ENCODE results near the gene RRAD.
A peak's percentile ranks its signal among the peaks of the same experiment; 100 is the strongest.
"Not testable (repeated sequence)": the region's sequence is repeated elsewhere in the genome, so short reads cannot be mapped to it uniquely, and the experiment has no call there.

RRAD gene, protein sequence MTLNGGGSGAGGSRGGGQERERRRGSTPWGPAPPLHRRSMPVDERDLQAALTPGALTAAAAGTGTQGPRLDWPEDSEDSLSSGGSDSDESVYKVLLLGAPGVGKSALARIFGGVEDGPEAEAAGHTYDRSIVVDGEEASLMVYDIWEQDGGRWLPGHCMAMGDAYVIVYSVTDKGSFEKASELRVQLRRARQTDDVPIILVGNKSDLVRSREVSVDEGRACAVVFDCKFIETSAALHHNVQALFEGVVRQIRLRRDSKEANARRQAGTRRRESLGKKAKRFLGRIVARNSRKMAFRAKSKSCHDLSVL

DNA sequence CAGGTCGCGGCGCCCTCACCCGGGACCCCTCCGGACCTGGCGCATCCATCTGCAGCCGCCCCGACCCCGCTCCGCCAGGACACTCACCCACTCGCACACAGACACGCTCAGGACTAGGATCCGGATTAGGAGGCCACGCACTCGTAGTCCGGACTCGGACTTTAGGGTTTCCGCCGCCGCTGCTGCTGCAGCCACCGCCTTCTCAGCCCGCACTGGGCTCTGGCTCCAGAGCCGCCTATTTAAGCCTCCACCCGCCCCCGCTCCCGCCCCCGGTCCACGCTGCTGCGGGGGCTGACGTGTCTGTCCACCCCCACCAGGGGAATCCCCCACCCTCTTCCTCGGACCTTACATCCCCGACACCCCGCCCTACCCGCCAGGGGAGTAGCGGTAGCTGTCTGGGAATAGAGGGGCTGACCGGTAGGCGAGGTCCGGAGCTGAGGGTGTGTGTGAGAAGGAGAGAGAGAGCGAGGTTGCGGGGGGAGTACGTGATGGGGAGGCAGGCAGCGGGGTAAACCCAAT is at the start of gene RRAD:
TSS of gene RRAD (minus strand) at position 214 of the 519 bp plus-strand sequence. CDS start 356 bp downstream, outside the sequence.
- no peak for DNase-seq (ENCODE audit: low spot score)

DNA sequence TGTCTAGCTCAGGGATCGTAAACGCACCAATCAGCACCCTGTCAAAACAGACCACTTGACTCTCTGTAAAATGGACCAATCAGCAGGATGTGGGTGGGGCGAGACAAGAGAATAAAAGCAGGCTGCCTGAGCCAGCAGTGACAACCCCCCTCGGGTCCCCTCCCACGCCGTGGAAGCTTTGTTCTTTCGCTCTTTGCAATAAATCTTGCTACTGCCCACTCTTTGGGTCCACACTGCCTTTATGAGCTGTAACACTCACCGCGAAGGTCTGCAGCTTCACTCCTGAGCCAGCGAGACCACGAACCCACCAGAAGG is 49.6 kb upstream of the RRAD start:
- not testable (repeated sequence) for DNase-seq (ENCODE audit: low spot score)

DNA sequence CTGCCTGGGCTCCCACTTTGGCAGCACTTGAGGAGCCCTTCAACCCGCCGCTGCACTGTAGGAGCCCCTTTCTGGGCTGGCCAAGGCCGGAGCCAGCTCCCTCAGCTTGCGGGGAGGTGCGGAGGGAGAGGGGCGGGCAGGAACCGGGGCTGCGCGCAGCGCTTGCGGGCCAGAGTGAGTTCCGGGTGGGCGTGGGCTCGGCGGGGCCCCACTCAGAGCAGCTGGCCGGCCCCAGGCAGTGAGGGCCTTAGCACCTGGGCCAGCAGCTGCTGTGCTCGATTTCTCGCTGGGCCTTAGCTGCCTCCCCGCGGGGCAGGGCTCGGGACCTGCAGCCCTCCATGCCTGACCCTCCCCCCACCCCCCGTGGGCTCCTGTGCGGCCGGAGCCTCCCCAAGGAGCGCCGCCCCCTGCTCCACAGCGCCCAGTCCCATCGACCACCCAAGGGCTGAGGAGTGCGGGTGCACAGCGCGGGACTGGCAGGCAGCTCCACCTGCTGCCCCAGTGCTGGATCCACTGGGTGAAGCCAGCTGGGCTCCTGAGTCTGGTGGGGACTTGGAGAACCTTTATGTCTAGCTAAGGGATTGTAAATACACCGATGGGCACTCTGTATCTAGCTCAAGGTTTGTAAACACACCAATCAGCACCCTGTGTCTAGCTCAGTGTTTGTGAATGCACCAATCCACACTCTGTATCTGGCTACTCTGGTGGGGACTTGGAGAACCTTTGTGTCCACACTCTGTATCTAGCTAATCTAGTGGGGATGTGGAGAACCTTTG is 49.0 kb upstream of the RRAD start:
- DNase-seq (ENCODE audit: low spot score): not testable (repeated sequence)

DNA sequence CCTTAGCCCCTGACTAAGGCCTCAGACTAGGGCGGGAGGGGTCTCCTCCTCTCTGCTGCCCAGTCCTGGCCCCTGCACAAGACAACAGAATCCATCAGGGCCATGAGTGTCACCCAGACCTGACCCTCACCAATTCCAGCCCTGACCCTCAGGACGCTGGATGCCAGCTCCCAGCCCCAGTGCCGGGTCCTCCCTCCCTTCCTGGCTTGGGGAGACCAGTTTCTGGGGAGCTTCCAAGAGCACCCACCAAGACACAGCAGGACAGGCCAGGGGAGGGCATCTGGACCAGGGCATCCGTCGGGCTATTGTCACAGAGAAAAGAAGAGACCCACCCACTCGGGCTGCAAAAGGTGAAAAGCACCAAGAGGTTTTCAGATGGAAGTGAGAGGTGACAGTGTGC is 48.4 kb upstream of the RRAD start:
- no peak for DNase-seq (ENCODE audit: low spot score)

DNA sequence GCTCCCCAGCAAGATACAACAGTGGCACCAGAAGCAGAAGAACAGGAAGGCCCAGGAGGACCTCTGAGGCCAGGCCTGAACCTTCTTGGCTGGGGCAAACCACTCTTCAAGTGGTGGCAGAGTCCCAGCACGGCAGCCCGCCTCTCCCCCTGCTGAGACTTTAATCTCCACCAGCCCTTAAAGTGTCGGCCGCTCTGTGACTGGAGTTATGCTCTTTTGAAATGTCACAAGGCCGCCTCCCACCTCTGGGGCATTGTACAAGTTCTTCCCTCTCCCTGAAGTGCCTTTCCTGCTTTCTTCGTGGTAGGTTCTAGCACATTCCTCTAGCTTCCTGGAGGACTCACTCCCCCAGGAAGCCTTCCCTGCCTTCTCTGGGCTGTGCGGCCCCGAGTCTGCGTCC is 47.6 kb upstream of the RRAD start:
- no peak for DNase-seq (ENCODE audit: low spot score)

DNA sequence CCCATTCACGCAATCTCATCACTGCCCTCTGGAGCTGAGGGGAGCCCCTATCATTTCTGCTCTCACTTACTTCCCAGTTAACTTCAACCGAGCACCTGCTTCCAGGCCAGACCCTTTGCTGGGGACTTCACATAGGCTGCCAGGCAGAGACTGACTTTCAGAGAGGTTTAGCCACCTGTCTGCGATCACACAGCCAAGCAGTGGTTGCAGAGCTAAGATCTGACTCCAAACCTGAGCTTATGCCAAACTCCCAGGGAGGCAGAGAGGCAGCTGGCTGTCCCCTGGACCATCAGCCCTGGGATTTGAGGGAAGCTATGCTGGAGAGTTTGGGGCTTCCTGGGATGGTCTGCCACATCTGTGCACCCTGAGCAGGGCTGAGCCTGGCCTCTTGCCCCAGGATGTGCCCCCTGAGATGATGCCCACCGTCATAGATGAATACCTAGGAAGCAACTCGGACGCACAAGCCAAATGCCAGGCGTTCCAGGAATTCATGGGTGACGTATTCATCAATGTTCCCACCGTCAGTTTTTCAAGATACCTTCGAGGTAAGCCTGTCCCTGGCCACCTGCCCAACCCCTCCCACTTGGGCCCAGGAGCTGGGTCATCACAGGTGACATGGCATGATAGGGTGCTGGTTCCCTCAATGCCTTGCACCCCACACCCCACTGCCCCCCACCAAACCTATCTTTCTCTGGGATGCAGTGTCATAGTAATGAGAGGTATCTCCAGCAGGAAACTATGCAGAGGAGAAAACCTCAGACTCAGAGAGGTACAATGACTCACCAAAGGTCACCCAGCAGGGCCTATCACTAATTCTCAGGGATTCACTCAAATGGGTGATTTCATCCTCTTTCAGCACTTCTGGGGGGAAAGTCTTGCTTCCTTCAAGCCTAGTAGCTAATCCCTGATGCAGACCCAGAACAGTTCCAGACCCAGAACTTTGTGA is 45.7 kb upstream of the RRAD start:
- no peak for DNase-seq (ENCODE audit: low spot score)

DNA sequence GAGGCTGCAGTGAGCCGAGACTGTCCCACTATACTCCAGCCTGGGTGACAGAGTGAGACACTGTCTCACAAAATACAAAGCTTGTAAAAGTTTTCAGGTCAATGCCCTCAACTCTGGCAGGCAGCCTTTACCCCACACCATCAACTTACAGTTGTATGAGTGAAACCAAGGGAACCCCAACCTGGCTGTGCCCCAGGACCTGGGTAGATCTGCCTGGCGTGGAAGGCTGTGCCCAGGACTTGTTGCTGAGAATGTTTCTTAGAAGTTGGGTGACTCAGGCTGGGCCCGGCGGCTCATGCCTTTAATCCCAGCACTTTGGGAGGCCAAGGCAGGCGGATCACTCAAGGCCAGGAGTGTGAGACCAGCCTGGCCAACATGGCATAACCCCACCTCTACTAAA is 43.5 kb upstream of the RRAD start:
- DNase-seq (ENCODE audit: low spot score): no peak

DNA sequence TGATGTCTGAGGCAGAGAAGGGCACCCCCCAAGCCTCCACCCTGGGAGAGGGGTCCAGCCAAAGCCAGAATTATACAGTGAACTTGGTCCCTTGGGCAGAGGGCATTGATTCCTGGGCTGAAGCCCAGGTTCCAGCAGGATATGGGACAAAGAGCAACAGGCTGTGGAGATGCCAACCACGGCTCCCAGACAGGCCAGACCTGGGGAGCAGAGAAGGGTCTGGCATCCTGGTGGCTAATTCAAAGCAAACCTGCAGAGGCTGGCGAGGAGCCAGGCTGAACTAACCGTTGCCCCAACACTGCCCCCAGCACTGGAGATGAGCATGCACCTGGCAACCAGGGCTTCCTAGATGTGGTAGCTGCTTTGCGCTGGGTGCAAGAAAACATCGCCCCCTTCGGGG is 38.7 kb upstream of the RRAD start:
- DNase-seq (ENCODE audit: low spot score): no peak

DNA sequence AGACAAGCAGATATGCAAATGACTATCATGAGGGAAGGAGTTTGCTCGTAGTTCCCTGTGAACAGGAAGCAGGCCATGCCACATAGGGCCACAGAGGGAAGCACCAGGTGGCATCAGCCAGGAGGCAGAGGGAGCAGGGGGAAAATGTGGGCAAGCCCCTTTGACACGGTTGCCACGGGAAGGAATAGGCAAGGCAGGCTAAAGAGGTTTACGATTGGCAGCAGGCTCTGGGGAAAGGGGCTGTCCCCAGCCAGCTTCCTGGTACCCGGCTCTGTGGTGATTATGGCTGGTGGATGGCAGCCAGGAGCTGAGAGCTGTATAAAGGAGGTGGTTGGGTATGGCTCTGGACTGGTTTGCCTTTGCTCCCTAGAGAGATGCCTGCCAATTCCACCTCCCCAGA is 36.6 kb upstream of the RRAD start:
- no peak for DNase-seq (ENCODE audit: low spot score)

DNA sequence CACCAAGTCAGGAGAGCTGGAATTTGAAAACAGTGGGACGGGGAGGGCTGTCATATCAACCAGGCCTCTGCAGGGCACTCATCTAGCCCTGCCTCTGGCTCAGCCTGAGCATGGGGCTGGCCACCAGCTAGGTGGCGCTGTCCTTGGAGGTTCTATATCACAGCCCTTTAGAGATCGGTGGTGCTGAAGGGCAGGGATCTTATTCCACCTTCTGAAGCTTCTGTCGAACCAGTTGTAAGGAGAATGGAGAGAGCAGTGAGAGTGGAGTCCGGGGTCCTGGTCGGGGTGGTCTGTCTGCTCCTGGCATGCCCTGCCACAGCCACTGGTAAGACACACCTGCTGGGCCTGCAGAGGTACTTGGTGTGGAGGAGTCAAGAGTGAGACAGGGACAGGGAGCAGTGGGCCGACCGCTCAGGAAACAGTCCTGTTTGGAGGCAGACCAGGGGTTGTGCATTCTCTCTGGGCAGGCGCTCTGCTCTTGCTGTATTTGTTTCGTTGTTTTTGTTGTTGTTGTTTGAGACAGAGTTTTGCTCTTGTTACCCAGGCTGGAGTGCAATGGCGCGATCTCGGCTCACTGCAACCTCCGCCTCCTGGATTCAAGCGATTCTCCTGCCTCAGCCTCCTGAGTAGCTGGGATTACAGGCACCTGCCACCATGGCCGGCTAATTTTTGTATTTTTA is 35.9 kb upstream of the RRAD start, which contains the start of gene CES3:
TSS of gene CES3 (plus strand) at position 202 of the 680 bp plus-strand sequence. CDS start at position 244, 42 bp downstream.
- DNase-seq (ENCODE audit: low spot score): peak; percentile 40

DNA sequence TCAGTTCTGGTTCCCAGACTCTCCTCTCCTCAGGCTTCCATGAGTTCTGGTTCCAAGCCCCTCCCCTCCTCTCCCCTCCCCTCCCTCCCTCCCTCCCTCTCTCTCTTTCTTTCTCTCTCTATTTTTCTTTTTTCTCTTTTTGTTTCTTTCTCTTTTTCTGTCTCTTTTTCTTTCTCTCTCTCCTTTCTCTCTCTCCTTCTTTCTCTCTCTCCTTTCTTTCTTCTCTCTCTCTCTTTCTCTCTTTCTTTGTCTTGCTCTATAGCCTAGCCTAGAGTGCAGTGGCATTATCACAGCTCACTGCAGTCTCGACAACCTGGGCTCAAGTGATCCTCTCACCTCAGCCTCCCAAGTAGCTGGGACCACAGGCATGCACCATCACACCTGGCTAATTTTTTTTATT is 34.9 kb upstream of the RRAD start:
- DNase-seq (ENCODE audit: low spot score): no peak

DNA sequence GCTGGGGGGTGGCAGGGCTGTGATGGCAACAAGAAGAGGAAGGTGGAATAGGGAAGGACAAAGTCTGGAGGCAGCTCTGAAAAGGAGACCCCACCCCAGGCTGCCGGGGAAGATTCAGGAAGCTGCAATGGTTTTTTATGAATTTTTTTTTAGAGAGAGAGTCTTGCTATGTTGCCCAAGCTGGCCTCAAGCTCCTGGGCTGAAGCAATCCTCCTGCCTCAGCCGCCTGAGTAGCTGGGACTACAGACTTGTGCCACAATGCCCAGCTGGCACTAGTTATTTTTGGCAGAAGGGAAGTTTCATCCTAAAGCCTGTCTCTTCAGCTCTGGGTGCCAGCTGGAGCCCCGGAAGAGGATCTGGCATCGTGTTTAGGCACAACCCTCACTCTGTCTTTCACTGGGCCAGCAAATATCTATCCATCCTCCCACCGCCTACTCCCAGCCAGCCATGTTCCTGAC is 34.4 kb upstream of the RRAD start:
- no peak for DNase-seq (ENCODE audit: low spot score)

DNA sequence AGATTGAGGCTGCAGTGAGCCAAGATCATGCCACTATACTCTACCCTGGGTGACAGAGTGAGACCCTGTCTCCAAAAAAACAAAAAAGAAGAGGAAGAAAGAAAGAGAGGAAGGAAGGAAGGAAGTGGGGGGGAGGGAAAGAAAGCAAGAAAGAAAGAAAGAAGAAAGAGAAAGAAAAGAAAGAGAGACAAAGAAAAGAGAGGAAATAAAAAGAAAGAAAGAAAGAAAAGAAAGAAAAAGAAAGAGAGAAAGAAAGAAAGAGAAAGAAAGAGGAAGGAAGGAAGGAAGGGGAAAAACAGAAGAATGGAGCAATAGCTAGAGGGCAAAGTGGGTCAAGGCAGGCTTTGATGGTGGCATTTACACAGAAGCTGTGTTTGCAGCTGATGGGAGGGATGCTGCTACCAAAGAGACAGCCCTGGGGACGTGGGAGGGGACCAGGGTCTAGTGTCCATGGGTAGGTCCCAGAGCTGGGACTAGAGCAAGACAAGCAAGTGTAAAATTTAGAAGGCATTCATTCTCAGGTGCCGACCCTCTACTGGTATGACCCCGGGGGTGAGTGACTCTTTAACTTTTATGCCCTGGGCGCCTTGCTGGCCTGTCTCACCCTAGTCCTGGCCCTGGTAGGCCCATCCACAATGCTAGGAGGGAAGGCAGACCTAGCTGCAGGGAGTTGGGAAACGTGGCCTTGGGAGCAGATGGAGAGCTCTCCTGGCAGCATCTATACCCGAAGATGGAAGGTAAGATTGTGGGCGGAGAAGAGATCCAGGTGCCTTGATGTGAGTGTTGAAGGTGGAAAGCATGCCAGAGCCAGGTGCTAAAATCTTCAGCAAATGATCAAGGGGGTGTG is 33.7 kb upstream of the RRAD start:
- DNase-seq (ENCODE audit: low spot score): no peak

DNA sequence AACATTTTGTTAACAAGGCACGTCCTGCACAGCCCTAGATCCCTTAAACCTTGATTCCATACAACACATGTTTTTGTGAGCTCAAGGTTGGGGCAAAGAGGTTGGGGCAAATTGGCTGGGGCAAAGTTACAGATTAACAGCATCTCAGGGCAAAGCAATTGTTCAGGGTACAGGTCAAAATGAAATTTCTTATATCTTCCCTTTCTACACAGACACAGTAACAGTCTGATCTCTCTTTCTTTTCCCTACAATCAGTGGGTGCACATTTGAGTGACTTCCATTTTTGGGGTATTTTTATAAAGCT is 30.8 kb upstream of the RRAD start:
- not testable (repeated sequence) for DNase-seq (ENCODE audit: low spot score)

DNA sequence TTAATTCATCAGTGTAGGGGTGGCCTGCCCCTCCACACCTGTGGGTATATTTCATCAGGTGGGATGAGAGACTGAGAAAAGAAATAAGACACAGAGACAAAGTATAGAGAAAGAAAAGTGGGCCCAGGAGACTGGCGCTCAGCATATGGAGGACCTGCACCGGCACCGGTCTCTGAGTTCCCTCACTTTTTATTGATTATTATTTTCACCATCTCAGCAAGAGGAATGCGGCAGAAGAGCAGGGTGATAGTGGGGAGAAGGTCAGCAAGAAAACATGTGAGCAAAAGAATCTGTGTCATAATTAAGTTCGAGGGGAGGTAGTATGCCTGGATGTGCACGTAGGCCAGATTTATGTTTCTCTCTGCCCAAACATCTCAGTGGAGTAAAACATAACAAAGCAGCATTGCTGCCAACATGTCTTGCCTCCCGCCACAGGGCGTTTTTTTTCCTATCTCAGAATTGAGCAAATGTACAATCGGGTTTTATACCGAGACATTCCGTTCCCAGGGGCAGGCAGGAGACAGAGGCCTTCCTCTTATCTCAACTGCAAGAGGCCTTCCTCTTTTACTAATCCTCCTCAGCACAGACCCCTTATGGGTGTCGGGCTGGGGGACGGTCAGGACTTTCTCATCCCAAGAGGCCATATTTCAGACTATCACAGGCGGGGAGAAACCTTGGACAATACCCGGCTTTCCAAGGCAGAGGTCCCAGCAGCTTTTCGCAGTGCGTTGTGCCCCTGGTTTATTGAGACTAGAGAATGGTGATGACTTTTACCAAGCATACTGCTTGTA is 30.2 kb upstream of the RRAD start:
- not testable (repeated sequence) for DNase-seq (ENCODE audit: low spot score)

DNA sequence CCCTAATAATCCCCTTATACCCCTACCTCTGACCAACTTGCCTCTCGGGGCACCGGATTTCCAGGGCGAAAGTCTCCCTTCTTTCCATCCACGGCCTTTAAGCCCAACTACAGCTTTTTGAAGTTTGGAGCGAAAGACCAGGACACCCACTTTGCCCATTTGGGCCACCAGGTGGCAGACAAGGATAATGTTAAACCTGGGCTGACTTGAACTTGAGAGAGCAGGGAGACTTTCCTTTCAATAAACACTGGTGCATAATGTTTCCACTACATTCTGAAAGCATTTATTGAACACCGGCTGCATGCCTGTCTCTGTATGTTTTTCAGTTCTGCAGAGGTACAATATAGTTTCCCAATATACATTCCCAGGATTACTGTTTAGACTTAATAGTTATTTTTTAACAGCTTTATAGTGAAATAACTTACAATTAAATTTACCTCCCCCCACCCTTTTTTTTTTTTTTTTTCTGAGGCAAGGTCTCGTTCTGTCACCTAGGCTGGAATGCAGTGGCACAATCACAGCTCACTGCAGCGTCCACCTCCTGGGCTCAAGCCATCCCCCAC is 28.8 kb upstream of the RRAD start:
- peak; percentile 72 for DNase-seq (ENCODE audit: low spot score)

DNA sequence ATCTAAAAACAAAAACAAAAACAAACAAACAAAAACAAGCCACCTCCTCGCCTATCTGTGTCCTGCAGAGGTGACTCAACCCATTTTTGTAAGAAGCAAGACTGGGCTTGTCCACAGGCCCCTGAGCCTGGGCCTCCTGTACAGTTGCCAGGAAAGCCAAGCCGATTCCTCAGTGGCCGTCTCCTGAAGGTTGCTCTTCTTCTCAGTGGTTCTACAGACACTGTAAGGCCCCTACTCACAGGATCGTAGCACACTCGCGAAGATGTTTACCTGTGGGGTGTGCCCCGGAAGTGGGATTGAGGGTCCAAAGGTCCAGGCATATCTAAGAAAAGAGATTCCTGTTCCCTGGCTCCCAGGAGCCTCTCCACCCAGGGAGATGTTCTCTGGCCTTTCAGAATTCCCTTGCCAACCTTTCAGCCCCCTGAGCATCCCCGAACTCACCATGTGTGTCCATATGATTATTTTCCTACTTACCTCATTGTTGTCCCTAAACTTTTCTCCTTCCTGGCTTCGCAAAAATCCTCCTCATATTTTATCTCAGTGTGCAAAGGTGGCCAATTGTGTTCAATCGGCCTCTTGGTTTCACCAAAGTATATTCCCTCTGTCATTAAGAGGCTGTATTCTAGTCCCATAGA is 28.2 kb upstream of the RRAD start:
- no peak for DNase-seq (ENCODE audit: low spot score)

DNA sequence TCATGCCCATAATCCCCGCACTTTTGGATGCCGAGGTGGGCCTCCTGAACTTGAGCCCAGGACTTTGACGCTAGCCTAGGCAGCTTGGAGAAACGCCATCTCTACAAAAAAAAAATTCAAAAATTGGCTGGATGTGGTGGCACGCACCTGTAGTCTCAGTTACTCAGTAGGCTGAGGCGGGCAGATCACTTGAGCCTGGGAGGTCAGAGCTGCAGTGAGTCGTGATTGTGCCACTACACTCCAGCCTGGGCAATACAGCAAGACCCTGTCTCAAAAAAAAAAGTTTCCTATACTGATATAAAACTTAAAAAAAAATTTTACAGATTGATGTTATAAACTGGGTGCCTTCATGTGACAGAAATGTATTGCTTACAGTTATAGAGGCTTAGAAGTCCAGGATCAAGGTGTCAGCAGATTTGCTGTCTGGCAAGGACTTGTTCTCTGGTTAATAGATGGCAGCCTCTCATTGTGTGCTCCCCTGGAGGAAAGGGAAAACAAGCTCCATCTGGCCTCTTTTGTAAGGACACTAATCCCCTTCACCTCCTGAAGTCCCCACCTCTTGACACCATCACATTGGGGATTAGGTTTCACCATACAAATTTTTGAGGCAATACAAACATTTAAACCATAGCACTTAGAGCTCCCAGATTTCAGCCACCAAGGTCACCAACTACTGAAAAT is 27.2 kb upstream of the RRAD start:
- no peak for DNase-seq (ENCODE audit: low spot score)

All from hematopoietic multipotent progenitor cell treated with erythropoietin and hydrocortisone succinate and interleukin-3 and kit ligand, for 17 days (in vitro differentiated cells).